CD14-positive monocyte (primary cell): ENCODE measurements around the gene HCN3. TPM values are rescaled to one million over a fixed set of nuclear protein-coding genes. Genes with fewer than 3 reads are reported as not detected.
A peak's percentile ranks its signal among the peaks of the same experiment; 100 is the strongest.

Source experiments
- DNase-seq, 3 donors: peaks; one replicate each; pipeline ENCODE4 v3.0.0-alpha.2; 2011 to 2022
- H2AFZ ChIP-seq: 2 replicates; pipeline ENCODE4 v1.6.0; 2012; ENCODE audit warnings: mild to moderate bottlenecking, low read depth, low read length, inconsistent platforms; ENCODE audit not compliant: insufficient read depth, poor library complexity, severe bottlenecking
- H3K27ac ChIP-seq, 2 donors: 1 replicate in 1 of 2; 2 replicates in 1 of 2; pipeline ENCODE4 v1.5.1; 2012 to 2013; ENCODE audit warnings: low read length in 2 of 2, control low read depth in 1 of 2, inconsistent platforms in 1 of 2, low read depth in 1 of 2, mild to moderate bottlenecking in 1 of 2
- H3K27me3 ChIP-seq, 2 donors: one replicate each; pipeline versions ENCODE4 v1.6.0 to v1.6.1; 2011 to 2013; ENCODE audit warnings: low read length in 2 of 2; ENCODE audit not compliant: control insufficient read depth in 2 of 2, insufficient read depth in 2 of 2
- H3K36me3 ChIP-seq, 2 donors: replicated peaks in 1 of 2; 1 replicate in 1 of 2; 2 replicates in 1 of 2; pipeline versions ENCODE4 v1.5.1 to v1.6.1; 2012 to 2013; ENCODE audit warnings: low read length in 2 of 2, control low read depth in 1 of 2, inconsistent platforms in 1 of 2, mild to moderate bottlenecking in 1 of 2; ENCODE audit not compliant: insufficient read depth in 2 of 2, control insufficient read depth in 1 of 2
- H3K4me1 ChIP-seq, 2 donors: 1 replicate in 1 of 2; 2 replicates in 1 of 2; pipeline versions ENCODE4 v1.5.1 to v1.6.1; 2012 to 2013; ENCODE audit warnings: low read length in 2 of 2, control low read depth in 1 of 2, inconsistent platforms in 1 of 2, mild to moderate bottlenecking in 1 of 2, moderate library complexity in 1 of 2; ENCODE audit not compliant: insufficient read depth in 2 of 2, control insufficient read depth in 1 of 2
- H3K4me2 ChIP-seq: replicated peaks from 2 replicates; pipeline ENCODE3; 2012; ENCODE audit warnings: low read length, moderate library complexity, mild to moderate bottlenecking; ENCODE audit not compliant: poor library complexity, severe bottlenecking; ENCODE audit errors: extremely low read depth
- H3K4me3 ChIP-seq, 3 experiments: fragments of 200-600 bp in 1 of 3; sonication (generic) in 1 of 3; replicated peaks in 1 of 3; 1 replicate in 2 of 3; 2 replicates in 1 of 3; pipeline ENCODE4 v1.5.1; 2011 to 2013; ENCODE audit warnings: low read length in 3 of 3, mild to moderate bottlenecking in 3 of 3, control low read depth in 2 of 3, low read depth in 2 of 3, inconsistent platforms in 1 of 3, moderate library complexity in 1 of 3
- H3K79me2 ChIP-seq: 2 replicates; pipeline ENCODE4 v1.6.0; 2012; ENCODE audit warnings: mild to moderate bottlenecking, control low read depth, inconsistent platforms, low read length, moderate library complexity; ENCODE audit not compliant: insufficient read depth
- H3K9ac ChIP-seq: 2 replicates; pipeline ENCODE4 v1.6.0; 2017; ENCODE audit warnings: low read length, mild to moderate bottlenecking; ENCODE audit not compliant: insufficient read depth, poor library complexity, severe bottlenecking
- H3K9me3 ChIP-seq, 2 donors: replicated peaks in 1 of 2; 1 replicate in 1 of 2; 2 replicates in 1 of 2; pipeline versions ENCODE4 v1.5.1 to v1.6.1; 2012 to 2013; ENCODE audit warnings: low read length in 2 of 2, control low read depth in 1 of 2; ENCODE audit not compliant: control insufficient read depth in 1 of 2, insufficient read depth in 1 of 2
- H4K20me1 ChIP-seq: 2 replicates; pipeline ENCODE4 v1.6.0; 2012; ENCODE audit warnings: mild to moderate bottlenecking, low read length, control low read depth, moderate library complexity; ENCODE audit not compliant: insufficient read depth
- H3K27ac Mint-ChIP-seq, 7 donors: one replicate each; pipeline ENCODE4 v1.8.0; 2020; ENCODE audit warnings: mild to moderate bottlenecking in 7 of 7, mixed read lengths in 7 of 7, moderate library complexity in 6 of 7, inconsistent platforms in 2 of 7
- H3K27me3 Mint-ChIP-seq, 3 donors: one replicate each; pipeline ENCODE4 v1.8.0; 2021 to 2022; ENCODE audit warnings: low read depth in 3 of 3, mild to moderate bottlenecking in 3 of 3, mixed read lengths in 3 of 3, moderate library complexity in 3 of 3, inconsistent platforms in 1 of 3
- H3K36me3 Mint-ChIP-seq, 2 donors: one replicate each; pipeline ENCODE4 v1.8.0; 2020; ENCODE audit warnings: mixed read lengths in 2 of 2, inconsistent platforms in 1 of 2, mild to moderate bottlenecking in 1 of 2
- H3K4me1 Mint-ChIP-seq: one replicate; pipeline ENCODE4 v1.8.0; 2020; ENCODE audit warnings: mild to moderate bottlenecking, mixed read lengths
- H3K4me3 Mint-ChIP-seq, 2 donors: one replicate each; pipeline ENCODE4 v1.8.0; 2020; ENCODE audit warnings: mild to moderate bottlenecking in 2 of 2, mixed read lengths in 2 of 2, moderate library complexity in 1 of 2
- H3K9me3 Mint-ChIP-seq, 7 donors: one replicate each; pipeline ENCODE4 v1.8.0; 2020 to 2022; ENCODE audit warnings: mixed read lengths in 7 of 7, mild to moderate bottlenecking in 6 of 7, moderate library complexity in 6 of 7, inconsistent platforms in 2 of 7
- CTCF ChIP-seq: fragments of 200-600 bp; IDR thresholded peaks from one replicate; pipeline ENCODE4 v1.8.0; 2022; ENCODE audit warnings: antibody characterized with exemption, mild to moderate bottlenecking
- WGBS: methylation state at CpG from one replicate; pipeline ENCODE4 v1.1.5; 2013; ENCODE audit warnings: missing lambda C conversion rate; ENCODE audit not compliant: insufficient coverage; 5-methylcytosine and 5-hydroxymethylcytosine counted together
- intact Hi-C, 2 donors: fragments of 100-400 bp; cut with micrococcal nuclease; formaldehyde crosslinking; loops; one replicate each; pipeline versions ENCODE4 v1.15.0 to v1.15.1; 2023
- polyA plus RNA-seq, 3 donors: library from polyadenylated mRNA; depleted of rRNA in 1 of 3; unstranded in 2 of 3; stranded (reverse) in 1 of 3; fragments of 300-500 nt in 2 of 3; fragments of >200 nt in 1 of 3; fragmentation: Illumina TruSeq in 2 of 3; gene quantifications; 1 replicate in 2 of 3; 2 replicates in 1 of 3; pipeline ENCODE4 v1.2.3, GENCODE V29; 2012 to 2021

Gene HCN3
- polyA plus RNA-seq, 3 donors: 0.15 to 2.3 TPM; not detected in 1

GRCh38 chr1:155322953-155323728 lies 45.9 kb downstream of the HCN3 start:
- TF ChIP-seq CTCF: peak; percentile 99
- peak overlapping the region; percentile 71 to 91 for H3K27ac ChIP-seq
- H3K79me2 ChIP-seq: peaks cover 16% of the 10 kb centered on the region
- Mint-ChIP-seq H3K27me3 (peaks cover 2 to 7% (median 2%) of the 10 kb centered on the region in 3 donors), H3K9me3 (no peaks in the 10 kb centered on the region), H3K27ac (peak overlapping the region in 5 of 7 donors; percentile 31 to 93 (median 89)), H3K36me3 (peaks cover 15 to 23% of the 10 kb centered on the region in 2 donors), H3K4me1 (peaks cover 51% of the 10 kb centered on the region), H3K4me3 (peak overlapping the region; percentile 83 to 90)
- peak overlapping the region; percentile 78 for H3K4me2 ChIP-seq
- H4K20me1 ChIP-seq: peaks cover 23% of the 10 kb centered on the region
- peaks cover 31 to 56% of the 10 kb centered on the region in 2 donors for H3K4me1 ChIP-seq
- peak overlapping the region; percentile 62 to 84 (median 80) for H3K4me3 ChIP-seq
- no peaks in the 10 kb centered on the region for H3K27me3 ChIP-seq
- intact Hi-C loops: loop anchor here (2.0 to 5.0 kb wide), 5 partner anchors 14 to 72 kb away; partner anchors contain the start of genes FDPS (in 2 of the 2) and HCN3 (in 1 of the 2)
- peak overlapping the region; percentile 65 for H3K9ac ChIP-seq
- DNase-seq: peak; percentile 69 to 76 (median 73)
- H3K36me3 ChIP-seq: peaks cover 0 to 17% of the 10 kb centered on the region in 2 donors
- peak overlapping the region; percentile 97 for H2AFZ ChIP-seq
- H3K9me3 ChIP-seq: no peaks in the 10 kb centered on the region
- 0% methylated on average over 35 of the region's 58 CpGs for WGBS

GRCh38 chr1:155323729-155324036 lies 46.4 kb downstream of the HCN3 start:
- Histone ChIP-seq H3K36me3 (peaks cover 0 to 16% of the 10 kb centered on the region in 2 donors), H3K79me2 (peaks cover 16% of the 10 kb centered on the region), H2AFZ (peak overlapping the region; percentile 97), H3K27ac (peak overlapping the region; percentile 71 to 91), H3K9me3 (no peaks in the 10 kb centered on the region), H3K4me2 (peak overlapping the region; percentile 78), H3K4me1 (peaks cover 31 to 56% of the 10 kb centered on the region in 2 donors), H3K4me3 (peak overlapping the region; percentile 62 to 84 (median 80)), H3K9ac (peak overlapping the region; percentile 65), H4K20me1 (peaks cover 23% of the 10 kb centered on the region), H3K27me3 (no peaks in the 10 kb centered on the region)
- Mint-ChIP-seq H3K4me3 (peak overlapping the region; percentile 83 to 90), H3K36me3 (peaks cover 10 to 23% of the 10 kb centered on the region in 2 donors), H3K4me1 (peaks cover 51% of the 10 kb centered on the region), H3K9me3 (no peaks in the 10 kb centered on the region), H3K27ac (peak overlapping the region; percentile 74 to 96 (median 89)), H3K27me3 (peaks cover 2 to 7% (median 2%) of the 10 kb centered on the region in 3 donors)
- TF ChIP-seq CTCF: no peak
- peak; percentile 74 to 84 (median 77) for DNase-seq
- WGBS: 0% methylated on average over 26 of the region's 29 CpGs
- intact Hi-C loops: loop anchor here (2.0 to 5.0 kb wide), 5 partner anchors 15 to 73 kb away; partner anchors contain the start of genes FDPS (in 2 of the 2) and HCN3 (in 1 of the 2)
